ENCODE results near the gene LGALS12.

Gene LGALS12

DNA sequence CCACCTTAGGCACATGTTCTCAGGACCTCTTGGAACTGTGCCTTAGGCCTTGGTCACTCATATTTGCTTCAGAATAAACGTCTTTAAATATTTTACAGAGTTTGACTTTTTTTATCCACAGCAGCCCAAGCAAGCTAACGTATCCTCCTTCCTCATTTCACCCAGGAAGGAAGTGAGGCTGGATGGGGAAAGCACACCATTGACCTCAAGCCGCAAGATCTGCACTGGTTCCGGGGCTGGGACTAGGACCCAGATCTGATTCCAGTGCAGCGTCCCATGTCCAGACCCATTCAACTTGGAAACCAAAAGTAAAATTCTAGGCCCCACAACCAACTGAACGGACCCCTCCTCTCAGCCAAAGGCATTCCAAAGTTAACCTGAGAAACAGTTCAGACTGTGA lies 2.4 kb upstream of the LGALS12 start:
- TF ChIP-seq, protein P1, sequence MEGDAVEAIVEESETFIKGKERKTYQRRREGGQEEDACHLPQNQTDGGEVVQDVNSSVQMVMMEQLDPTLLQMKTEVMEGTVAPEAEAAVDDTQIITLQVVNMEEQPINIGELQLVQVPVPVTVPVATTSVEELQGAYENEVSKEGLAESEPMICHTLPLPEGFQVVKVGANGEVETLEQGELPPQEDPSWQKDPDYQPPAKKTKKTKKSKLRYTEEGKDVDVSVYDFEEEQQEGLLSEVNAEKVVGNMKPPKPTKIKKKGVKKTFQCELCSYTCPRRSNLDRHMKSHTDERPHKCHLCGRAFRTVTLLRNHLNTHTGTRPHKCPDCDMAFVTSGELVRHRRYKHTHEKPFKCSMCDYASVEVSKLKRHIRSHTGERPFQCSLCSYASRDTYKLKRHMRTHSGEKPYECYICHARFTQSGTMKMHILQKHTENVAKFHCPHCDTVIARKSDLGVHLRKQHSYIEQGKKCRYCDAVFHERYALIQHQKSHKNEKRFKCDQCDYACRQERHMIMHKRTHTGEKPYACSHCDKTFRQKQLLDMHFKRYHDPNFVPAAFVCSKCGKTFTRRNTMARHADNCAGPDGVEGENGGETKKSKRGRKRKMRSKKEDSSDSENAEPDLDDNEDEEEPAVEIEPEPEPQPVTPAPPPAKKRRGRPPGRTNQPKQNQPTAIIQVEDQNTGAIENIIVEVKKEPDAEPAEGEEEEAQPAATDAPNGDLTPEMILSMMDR (IDR thresholded peaks at IDR 0.05; ENCODE audit: insufficient read depth, low read depth, low read length, missing control alignments): no peak
- DNase-seq (ENCODE audit: low read depth): no peak
- H3K4me3 ChIP-seq (ENCODE audit: low read depth, low read length): no peak overlapping the region

DNA sequence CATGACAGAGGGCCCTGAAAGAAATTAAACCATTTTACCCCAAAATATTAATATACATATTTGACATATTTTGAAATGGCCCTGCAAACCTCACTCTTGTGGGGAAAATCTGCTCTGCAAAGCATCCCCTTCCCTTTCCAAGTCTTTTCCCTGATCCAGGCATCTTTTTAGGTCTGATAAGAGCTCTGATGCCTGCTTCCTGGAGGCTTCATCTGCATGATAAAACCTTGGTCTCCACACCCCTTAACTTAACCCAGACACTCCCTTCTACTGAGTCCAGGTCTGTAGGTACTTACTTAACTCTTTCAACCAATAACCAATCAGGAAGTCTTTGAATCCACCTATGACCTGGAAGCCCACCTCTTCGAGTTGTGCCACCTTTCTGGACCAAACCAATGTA lies 1.8 kb upstream of the LGALS12 start:
- DNase-seq (ENCODE audit: low read depth): no peak
- no peak overlapping the region for H3K4me3 ChIP-seq (ENCODE audit: low read depth, low read length)
- TF ChIP-seq, protein P1 (IDR thresholded peaks at IDR 0.05; ENCODE audit: insufficient read depth, low read depth, low read length, missing control alignments): no peak

DNA sequence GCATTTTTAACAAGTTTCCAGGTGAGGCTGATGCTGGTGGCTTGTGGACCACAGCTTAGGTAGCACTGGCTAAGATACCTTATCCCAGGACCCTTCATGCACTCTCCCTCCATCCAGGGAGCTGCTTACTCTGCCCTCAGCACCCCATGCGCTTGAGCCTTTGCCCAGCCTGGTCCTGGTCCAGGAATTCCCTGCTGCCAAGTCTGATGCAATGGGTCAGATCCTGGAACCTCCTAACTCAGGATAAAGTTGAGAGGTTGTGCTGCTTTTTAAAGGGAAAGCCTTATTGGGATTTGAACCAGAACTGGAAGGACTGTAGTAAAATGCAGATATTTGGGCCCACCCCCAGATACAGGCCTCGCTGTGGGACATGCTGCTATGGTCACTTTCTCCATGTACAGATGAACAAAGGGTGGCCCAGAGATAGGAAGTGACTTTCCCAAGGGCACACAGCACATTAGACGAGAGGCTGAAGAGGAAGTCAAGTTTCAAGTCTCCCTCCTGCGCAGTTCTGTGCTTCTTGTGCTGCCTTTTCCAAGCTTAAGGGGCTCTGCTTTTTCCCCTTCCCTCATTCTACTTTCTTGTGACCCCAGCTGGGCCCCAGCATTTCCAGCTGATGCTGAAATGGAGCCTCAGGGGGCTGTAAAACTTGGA lies 824 bp upstream of the LGALS12 start:
- no peak for DNase-seq (ENCODE audit: low read depth)
- TF ChIP-seq, protein P1 (IDR thresholded peaks at IDR 0.05; ENCODE audit: insufficient read depth, low read depth, low read length, missing control alignments): no peak
- H3K4me3 ChIP-seq (ENCODE audit: low read depth, low read length): no peak overlapping the region

DNA sequence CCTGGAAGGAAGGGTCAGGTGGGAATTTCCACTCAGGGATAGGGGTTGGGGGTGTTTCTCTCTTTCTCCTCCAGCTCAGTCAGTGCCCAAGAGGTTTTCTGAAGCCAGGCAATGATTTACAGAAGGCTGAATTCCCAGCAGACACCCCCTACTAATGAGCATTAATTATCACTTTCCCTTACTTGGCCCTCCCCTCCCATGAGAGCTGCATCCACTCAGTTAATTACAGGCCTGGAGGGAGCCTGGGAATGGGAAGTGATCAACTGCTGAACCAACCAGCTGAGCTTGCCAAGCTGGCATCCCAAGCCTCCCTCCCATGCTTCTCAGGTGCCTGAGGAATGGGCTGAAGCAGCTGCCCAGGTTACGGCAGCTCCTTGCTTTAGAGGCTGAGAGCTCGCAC lies 992 bp downstream of the LGALS12 start:
- TF ChIP-seq, protein P1 (IDR thresholded peaks at IDR 0.05; ENCODE audit: insufficient read depth, low read depth, low read length, missing control alignments): no peak
- DNase-seq (ENCODE audit: low read depth): no peak
- H3K4me3 ChIP-seq (ENCODE audit: low read depth, low read length): no peak overlapping the region

DNA sequence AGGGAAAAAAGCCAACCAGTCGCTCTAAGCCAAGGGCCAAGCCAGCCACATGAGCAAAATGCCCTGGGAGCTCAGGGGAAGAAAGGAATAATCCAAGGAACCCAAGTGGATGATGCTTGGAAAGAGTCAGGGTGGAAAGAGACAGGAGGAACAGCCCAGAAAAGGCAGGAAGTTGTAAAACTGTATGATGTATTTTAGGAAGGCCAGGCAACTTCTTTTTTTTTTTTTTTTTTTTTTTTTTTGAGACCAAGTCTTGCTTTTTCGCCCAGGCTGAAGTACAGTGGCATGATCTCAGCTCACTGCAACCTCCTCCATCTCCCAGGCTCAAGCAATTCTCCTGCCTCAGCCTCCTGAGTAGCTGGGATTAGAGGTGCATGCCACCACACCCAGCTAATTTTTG lies 1.6 kb downstream of the LGALS12 start:
- DNase-seq (ENCODE audit: low read depth): no peak
- no peak overlapping the region for H3K4me3 ChIP-seq (ENCODE audit: low read depth, low read length)
- TF ChIP-seq, protein P1 (IDR thresholded peaks at IDR 0.05; ENCODE audit: insufficient read depth, low read depth, low read length, missing control alignments): no peak

DNA sequence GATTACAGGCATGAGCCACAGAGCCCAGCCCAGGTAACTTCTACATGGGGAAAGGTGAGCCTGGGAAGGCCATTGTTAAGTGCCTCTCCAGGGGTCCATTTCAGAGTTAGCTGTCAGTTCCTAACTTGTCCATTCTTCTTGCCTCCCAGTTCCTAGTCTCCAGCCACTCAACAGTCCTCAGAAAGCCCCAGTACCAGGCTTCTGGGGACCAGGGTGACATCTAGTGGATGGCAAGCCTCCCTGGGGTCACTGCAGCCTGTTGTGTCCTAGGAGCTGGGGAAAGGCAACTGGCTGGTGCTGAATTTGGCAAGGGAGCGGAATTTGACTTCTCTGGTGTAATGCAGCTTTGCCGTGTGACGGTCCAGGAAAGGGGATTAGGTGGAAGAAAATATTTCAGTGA lies 2.1 kb downstream of the LGALS12 start:
- TF ChIP-seq, protein P1 (IDR thresholded peaks at IDR 0.05; ENCODE audit: insufficient read depth, low read depth, low read length, missing control alignments): peak; percentile 43
- no peak overlapping the region for H3K4me3 ChIP-seq (ENCODE audit: low read depth, low read length)
- DNase-seq (ENCODE audit: low read depth): peak; percentile 48

DNA sequence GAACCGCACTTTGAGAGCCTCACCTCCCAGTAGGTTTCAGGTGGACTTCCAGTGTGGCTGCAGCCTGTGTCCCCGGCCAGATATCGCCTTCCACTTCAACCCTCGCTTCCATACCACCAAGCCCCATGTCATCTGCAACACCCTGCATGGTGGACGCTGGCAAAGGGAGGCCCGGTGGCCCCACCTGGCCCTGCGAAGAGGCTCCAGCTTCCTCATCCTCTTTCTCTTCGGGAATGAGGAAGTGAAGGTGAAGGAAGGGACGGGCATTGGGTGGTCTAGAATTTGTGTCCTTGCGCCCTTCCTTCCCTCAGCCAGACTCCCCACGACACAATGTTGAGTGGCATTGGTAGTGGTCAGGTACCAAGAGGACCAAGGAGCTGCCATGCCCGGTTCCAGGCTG lies 2.9 kb downstream of the LGALS12 start:
- DNase-seq (ENCODE audit: low read depth): no peak
- no peak overlapping the region for H3K4me3 ChIP-seq (ENCODE audit: low read depth, low read length)
- TF ChIP-seq, protein P1 (IDR thresholded peaks at IDR 0.05; ENCODE audit: insufficient read depth, low read depth, low read length, missing control alignments): no peak

Data from GM12865 (cell line).